H1 (cell line): ENCODE measurements around the gene UFD1.

Source experiments
- EP300 ChIP-seq, 2 experiments: IDR thresholded peaks; 1 replicate in 1 of 2; 2 replicates in 1 of 2; pipeline ENCODE4 v1.6.1; 2011 to 2012; ENCODE audit warnings: low read depth in 2 of 2, low read length in 2 of 2, mild to moderate bottlenecking in 2 of 2, borderline replicate concordance in 1 of 2, inconsistent platforms in 1 of 2, moderate library complexity in 1 of 2
- EZH2 ChIP-seq: fragments of 200-600 bp; sonication (generic); IDR thresholded peaks from 2 replicates; pipeline ENCODE4 v1.7.1; 2012; ENCODE audit warnings: low read depth, mild to moderate bottlenecking, moderate library complexity, low read length, inconsistent platforms; ENCODE audit not compliant: severe bottlenecking
- FOSL1 ChIP-seq: IDR thresholded peaks from 2 replicates; pipeline ENCODE4 v1.6.1; 2011; ENCODE audit warnings: mild to moderate bottlenecking, low read depth, low read length, moderate library complexity; ENCODE audit not compliant: insufficient read depth
- GABPA ChIP-seq: IDR thresholded peaks from 2 replicates; pipeline ENCODE4 v1.6.1; 2011; ENCODE audit warnings: mild to moderate bottlenecking, low read length, moderate library complexity, borderline replicate concordance; ENCODE audit not compliant: insufficient read depth
- HDAC2 ChIP-seq, 2 experiments: fragments of 300-600 bp in 1 of 2; sonication (generic) in 1 of 2; IDR thresholded peaks; 2 replicates each; pipeline ENCODE4 v1.6.1; 2011 to 2012; ENCODE audit warnings: low read depth in 2 of 2, low read length in 2 of 2, mild to moderate bottlenecking in 2 of 2, moderate library complexity in 2 of 2, borderline replicate concordance in 1 of 2, inconsistent platforms in 1 of 2
- NRF1 ChIP-seq: IDR thresholded peaks from 2 replicates; pipeline ENCODE4 v1.6.1; 2011; ENCODE audit warnings: mild to moderate bottlenecking, low read depth, low read length, improper control_type of control experiment
- TAF1 ChIP-seq: IDR thresholded peaks from 2 replicates; pipeline ENCODE4 v1.6.1; 2011; ENCODE audit warnings: mild to moderate bottlenecking, low read depth, low read length
- TF ChIP-seq, protein P1 (sequence below), 3 experiments: IDR thresholded peaks; 1 replicate in 2 of 3; 2 replicates in 1 of 3; pipeline versions ENCODE4 v1.5.1 to v1.6.1; 2011; ENCODE audit warnings: low read length in 3 of 3, mild to moderate bottlenecking in 3 of 3, inconsistent platforms in 2 of 3, low read depth in 1 of 3, moderate library complexity in 1 of 3; ENCODE audit not compliant: insufficient read depth in 1 of 3; ENCODE audit errors: control extremely low read depth in 1 of 3

- TF ChIP-seq, protein P1, sequence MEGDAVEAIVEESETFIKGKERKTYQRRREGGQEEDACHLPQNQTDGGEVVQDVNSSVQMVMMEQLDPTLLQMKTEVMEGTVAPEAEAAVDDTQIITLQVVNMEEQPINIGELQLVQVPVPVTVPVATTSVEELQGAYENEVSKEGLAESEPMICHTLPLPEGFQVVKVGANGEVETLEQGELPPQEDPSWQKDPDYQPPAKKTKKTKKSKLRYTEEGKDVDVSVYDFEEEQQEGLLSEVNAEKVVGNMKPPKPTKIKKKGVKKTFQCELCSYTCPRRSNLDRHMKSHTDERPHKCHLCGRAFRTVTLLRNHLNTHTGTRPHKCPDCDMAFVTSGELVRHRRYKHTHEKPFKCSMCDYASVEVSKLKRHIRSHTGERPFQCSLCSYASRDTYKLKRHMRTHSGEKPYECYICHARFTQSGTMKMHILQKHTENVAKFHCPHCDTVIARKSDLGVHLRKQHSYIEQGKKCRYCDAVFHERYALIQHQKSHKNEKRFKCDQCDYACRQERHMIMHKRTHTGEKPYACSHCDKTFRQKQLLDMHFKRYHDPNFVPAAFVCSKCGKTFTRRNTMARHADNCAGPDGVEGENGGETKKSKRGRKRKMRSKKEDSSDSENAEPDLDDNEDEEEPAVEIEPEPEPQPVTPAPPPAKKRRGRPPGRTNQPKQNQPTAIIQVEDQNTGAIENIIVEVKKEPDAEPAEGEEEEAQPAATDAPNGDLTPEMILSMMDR (IDR thresholded peaks at IDR 0.05; ENCODE audit: control extremely low read depth in 1 of 3, insufficient read depth in 1 of 3, low read depth in 1 of 3, low read length in 3 of 3): no peak
- no peak for TF ChIP-seq EP300 (IDR thresholded peaks at IDR 0.05; ENCODE audit: borderline replicate concordance in 1 of 2, low read depth in 2 of 2, low read length in 2 of 2)
- no peak for TF ChIP-seq NRF1
- TF ChIP-seq EZH2: no peak
- TF ChIP-seq GABPA: no peak
- no peak for TF ChIP-seq HDAC2 (IDR thresholded peaks at IDR 0.05; ENCODE audit: borderline replicate concordance in 1 of 2, low read depth in 2 of 2, low read length in 2 of 2)
- TF ChIP-seq FOSL1: no peak
- no peak for TF ChIP-seq TAF1
Measured at GRCh38 chr22:19412478-19412877, 66.5 kb downstream of the UFD1 start.
